Lung (tissue), 12 donors: ENCODE results near the gene C3orf70. TPM values are rescaled to one million over a fixed set of nuclear protein-coding genes. Genes with fewer than 3 reads are reported as not detected.
A peak's percentile ranks its signal among the peaks of the same experiment; 100 is the strongest.

Experiments
- ATAC-seq: fragments of 200-7000 bp; cut with Tn5 transposase; one replicate; pipeline ENCODE4 v1.9.1; 2020; ENCODE audit warnings: moderate number of reproducible peaks; ENCODE audit not compliant: insufficient read depth, low FRiP score
- DNase-seq, 3 donors: peaks; one replicate each; pipeline ENCODE4 v3.0.0-alpha.2; 2013 to 2017
- H3K27ac ChIP-seq, 2 donors: one replicate each; pipeline ENCODE4 v1.5.1; 2013; ENCODE audit warnings: mild to moderate bottlenecking in 2 of 2, moderate library complexity in 2 of 2, control low read depth in 1 of 2, inconsistent platforms in 1 of 2, low read depth in 1 of 2, low read length in 1 of 2
- H3K27me3 ChIP-seq, 3 donors: one replicate each; pipeline ENCODE4 v1.5.1; 2013; ENCODE audit warnings: low read length in 2 of 3; ENCODE audit not compliant: control insufficient read depth in 3 of 3, insufficient read depth in 3 of 3
- H3K36me3 ChIP-seq, 4 donors: one replicate each; pipeline ENCODE4 v1.5.1; 2013; ENCODE audit warnings: low read length in 4 of 4, mild to moderate bottlenecking in 1 of 4, moderate library complexity in 1 of 4; ENCODE audit not compliant: control insufficient read depth in 4 of 4, insufficient read depth in 4 of 4
- H3K4me1 ChIP-seq, 5 donors: one replicate each; pipeline ENCODE4 v1.5.1; 2013; ENCODE audit warnings: low read length in 5 of 5, mild to moderate bottlenecking in 2 of 5, moderate library complexity in 1 of 5; ENCODE audit not compliant: control insufficient read depth in 5 of 5, insufficient read depth in 5 of 5
- H3K4me3 ChIP-seq: one replicate; pipeline ENCODE4 v1.5.1; 2013; ENCODE audit warnings: mild to moderate bottlenecking, control low read depth, moderate library complexity
- H3K9ac ChIP-seq, 2 donors: one replicate each; pipeline ENCODE4 v1.5.1; 2013; ENCODE audit warnings: low read length in 2 of 2, control low read depth in 1 of 2; ENCODE audit not compliant: insufficient read depth in 1 of 2
- H3K9me3 ChIP-seq, 4 donors: one replicate each; pipeline ENCODE4 v1.5.1; 2013; ENCODE audit warnings: low read length in 3 of 4, mild to moderate bottlenecking in 1 of 4, moderate library complexity in 1 of 4; ENCODE audit not compliant: control insufficient read depth in 4 of 4, insufficient read depth in 3 of 4
- CTCF ChIP-seq: IDR thresholded peaks from 2 replicates; pipeline ENCODE4 v1.5.1; 2012; ENCODE audit warnings: mild to moderate bottlenecking; ENCODE audit errors: control extremely low read depth, extremely low read depth
- WGBS, 2 donors: extraction: QIAGEN DNeasy Blood & Tissue Kit; methylation state at CpG; one replicate each; pipeline ENCODE4 v1.1.7; 2013; 5-methylcytosine and 5-hydroxymethylcytosine counted together
- polyA plus RNA-seq, 2 donors: library from polyadenylated mRNA; stranded (reverse); fragments of 200-250 nt; gene quantifications; one replicate each; pipeline ENCODE4 v1.2.1, GENCODE V29; 2013
- total RNA-seq, 2 donors: library from RNA; depleted of rRNA in 1 of 2; stranded (reverse); fragments of >200 nt in 1 of 2; gene quantifications; one replicate each; pipeline ENCODE4 v1.2.1, GENCODE V29; 2014 to 2021
- donor health status: control.
- donor health status: control.
- donor health status: Bipolar disorder and iron deficiency.
- donor health status: healthy.
- donor health status: DM: yes; HTN: yes; CAD: no.

Gene C3orf70
- total and polyA plus RNA-seq, 4 donors = 0.45 to 4.9 (median 1.8) TPM

- TF ChIP-seq CTCF = no peak
- DNase-seq = peak in 2 of 3 donors; percentile 17 to 28
- Histone ChIP-seq H3K4me1 (peaks cover 0 to 1% (median 0%) of the 10 kb centered on the region in 5 donors), H3K27ac (no peak overlapping the region), H3K36me3 (no peaks in the 10 kb centered on the region), H3K4me3 (no peak overlapping the region), H3K9me3 (peaks cover 0 to 5% (median 0%) of the 10 kb centered on the region in 4 donors), H3K27me3 (no peaks in the 10 kb centered on the region), H3K9ac (no peak overlapping the region)
- no peak for ATAC-seq
- WGBS, 2 donors = 82 to 89% methylated on average over 22 of the region's 22 CpGs
Observed at GRCh38 chr3:185070491-185071286, 82.2 kb downstream of the C3orf70 start.

- no peak for TF ChIP-seq CTCF
- H3K4me3 ChIP-seq = no peak overlapping the region
- peak in 2 of 3 donors; percentile 19 for DNase-seq
- no peaks in the 10 kb centered on the region for H3K27me3 ChIP-seq
- peaks cover 0 to 1% (median 0%) of the 10 kb centered on the region in 5 donors for H3K4me1 ChIP-seq
- 81 to 82% methylated on average over 28 of the region's 28 CpGs for WGBS, 2 donors
- peaks cover 0 to 7% (median 0%) of the 10 kb centered on the region in 4 donors for H3K9me3 ChIP-seq
- no peaks in the 10 kb centered on the region for H3K36me3 ChIP-seq
- no peak overlapping the region for H3K27ac ChIP-seq
- no peak overlapping the region for H3K9ac ChIP-seq
- ATAC-seq = no peak
Observed at GRCh38 chr3:185069037-185070030, 83.5 kb downstream of the C3orf70 start.

GRCh38 chr3:185067173-185067572, 85.7 kb downstream of the C3orf70 start:
- no peaks in the 10 kb centered on the region for H3K27me3 ChIP-seq
- no peak overlapping the region for H3K27ac ChIP-seq
- no peak overlapping the region for H3K9ac ChIP-seq
- TF ChIP-seq CTCF = no peak
- H3K36me3 ChIP-seq = no peaks in the 10 kb centered on the region
- ATAC-seq (no peak), DNase-seq (no peak)
- 91 to 94% methylated on average over 11 of the region's 11 CpGs for WGBS, 2 donors
- H3K9me3 ChIP-seq = peaks cover 0 to 5% (median 0%) of the 10 kb centered on the region in 4 donors
- peaks cover 0 to 1% (median 0%) of the 10 kb centered on the region in 5 donors for H3K4me1 ChIP-seq
- H3K4me3 ChIP-seq = no peak overlapping the region
